Right lobe of liver (tissue), 6 donors: ENCODE measurements around the gene TMEM214. TPM values are rescaled to one million over a fixed set of nuclear protein-coding genes. Genes with fewer than 3 reads are reported as not detected.

Experiments used
- ATAC-seq, 4 donors: fragments of 200-7000 bp; cut with Tn5 transposase; one replicate each; pipeline ENCODE4 v1.9.1; 2020; ENCODE audit warnings: mild to moderate bottlenecking in 4 of 4, moderate library complexity in 4 of 4
- DNase-seq, 3 donors: peaks; one replicate each; pipeline ENCODE4 v3.0.0-alpha.2; 2020
- H3K27ac ChIP-seq, 3 donors: fragments of 200-600 bp; one replicate each; pipeline ENCODE4 v1.8.0; 2022
- H3K27me3 ChIP-seq, 2 donors: fragments of 200-600 bp; one replicate each; pipeline ENCODE4 v1.8.0; 2022
- H3K36me3 ChIP-seq, 4 donors: fragments of 200-600 bp; sonication (generic) in 1 of 4; one replicate each; pipeline versions ENCODE4 v1.5.1 to v1.8.0; 2017 to 2022; ENCODE audit warnings: control low read depth in 1 of 4
- H3K4me1 ChIP-seq, 4 donors: fragments of 200-600 bp; sonication (generic) in 1 of 4; one replicate each; pipeline versions ENCODE4 v1.5.1 to v1.8.0; 2017 to 2022; ENCODE audit warnings: control low read depth in 1 of 4
- H3K4me3 ChIP-seq, 3 donors: fragments of 200-600 bp; one replicate each; pipeline ENCODE4 v1.8.0; 2022
- H3K9me3 ChIP-seq, 4 donors: fragments of 200-600 bp; sonication (generic) in 1 of 4; one replicate each; pipeline versions ENCODE4 v1.5.1 to v1.8.0; 2017 to 2022; ENCODE audit warnings: control low read depth in 1 of 4
- POLR2A ChIP-seq: fragments of 450-650 bp; IDR thresholded peaks from one replicate; pipeline ENCODE4 v1.6.1; 2017; ENCODE audit warnings: antibody characterized with exemption, mild to moderate bottlenecking
- WGBS: methylation state at CpG from one replicate; pipeline ENCODE4 v1.1.6; 2018; ENCODE audit warnings: low coverage, low lambda C conversion rate; ENCODE audit not compliant: insufficient coverage; ENCODE audit errors: missing lambda C conversion rate; 5-methylcytosine and 5-hydroxymethylcytosine counted together
- intact Hi-C, 2 donors: fragments of 100-400 bp; cut with DNase I; formaldehyde crosslinking; loops; one replicate each; pipeline versions ENCODE4 v1.11.2 to v1.14.1; 2022
- total RNA-seq, 6 experiments: library from RNA; depleted of rRNA in 2 of 6; stranded (reverse); fragments of >200 nt in 2 of 6; fragmentation: NEBNext Ultra II Directional in 3 of 6; extraction: Animal tissue kit (Norgen Biotek cat#: 25700) in 3 of 6; gene quantifications; one replicate each; pipeline versions ENCODE4 v1.1.0 to v1.2.4, GENCODE V29; 2016 to 2023
- TF ChIP-seq, protein P1 (sequence below), 4 donors: fragments of 200-600 bp in 3 of 4; fragments of 450-650 bp in 1 of 4; IDR thresholded peaks; one replicate each; pipeline versions ENCODE4 v1.5.1 to v1.8.0; 2016 to 2022; ENCODE audit warnings: antibody characterized with exemption in 4 of 4, mild to moderate bottlenecking in 2 of 4
- donor health status: DM: no; HTN: yes; CAD: no.
- donor health status: DM: no; HTN: no; CAD: no.
- donor health status: DM: no; HTN: no; CAD: no.
- donor health status: DM: no; HTN: yes; CAD: no.
- donor health status: DM: no; HTN: yes; CAD: no.

TMEM214 gene
- total RNA-seq, 6 experiments from 2014 or later: 29.1 to 62.7 (median 50.0) TPM

DNA sequence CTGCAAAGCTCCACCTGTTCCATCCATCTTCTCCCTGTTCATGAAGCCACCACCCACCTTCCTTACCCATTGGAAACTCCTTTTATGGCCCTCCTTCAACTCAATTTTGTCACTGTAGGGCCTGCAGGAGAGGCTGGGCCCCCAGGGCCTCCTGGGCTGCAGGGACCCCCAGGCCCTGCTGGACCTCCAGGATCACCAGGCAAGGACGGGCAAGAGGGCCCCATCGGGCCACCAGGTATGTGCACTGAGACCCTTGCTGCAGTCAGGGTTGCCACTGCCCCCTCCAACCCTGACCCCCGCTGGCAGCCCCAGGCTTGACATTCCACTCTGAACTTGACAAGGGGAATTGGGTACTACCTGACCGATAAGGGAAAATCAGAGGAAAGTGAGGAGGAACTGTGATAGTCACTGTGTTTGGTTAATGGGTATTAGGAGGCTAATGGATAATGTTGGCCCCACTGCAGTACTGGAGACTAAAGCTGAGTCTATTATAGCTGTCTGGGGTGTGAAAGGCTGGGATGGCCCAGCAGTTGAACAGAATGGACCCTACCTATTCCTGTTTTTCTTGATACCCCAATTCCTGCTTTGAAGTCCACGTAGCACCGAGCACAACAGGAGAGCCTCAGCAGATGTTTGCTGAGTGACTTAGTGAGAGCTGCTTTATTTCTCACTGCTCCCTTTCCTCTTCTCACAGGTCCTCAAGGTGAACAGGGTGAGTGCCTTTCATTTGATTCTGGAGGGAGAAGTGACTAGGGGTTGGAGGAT lies 51.7 kb downstream of the TMEM214 start:
- no peak overlapping the region for H3K4me3 ChIP-seq
- no peaks in the 10 kb centered on the region for H3K36me3 ChIP-seq
- H3K27me3 ChIP-seq: no peaks in the 10 kb centered on the region
- H3K4me1 ChIP-seq: peaks cover 0 to 16% (median 5%) of the 10 kb centered on the region in 4 donors
- 93% methylated on average over 3 of the region's 6 CpGs for WGBS
- no peak overlapping the region for H3K27ac ChIP-seq
- DNase-seq (no peak), ATAC-seq (no peak)
- intact Hi-C loops: loop anchor here in 1 of 2 donors (10.0 kb wide), 2 partner anchors 60 to 120 kb away; no protein-coding TSS in a partner anchor
- TF ChIP-seq, protein P1, sequence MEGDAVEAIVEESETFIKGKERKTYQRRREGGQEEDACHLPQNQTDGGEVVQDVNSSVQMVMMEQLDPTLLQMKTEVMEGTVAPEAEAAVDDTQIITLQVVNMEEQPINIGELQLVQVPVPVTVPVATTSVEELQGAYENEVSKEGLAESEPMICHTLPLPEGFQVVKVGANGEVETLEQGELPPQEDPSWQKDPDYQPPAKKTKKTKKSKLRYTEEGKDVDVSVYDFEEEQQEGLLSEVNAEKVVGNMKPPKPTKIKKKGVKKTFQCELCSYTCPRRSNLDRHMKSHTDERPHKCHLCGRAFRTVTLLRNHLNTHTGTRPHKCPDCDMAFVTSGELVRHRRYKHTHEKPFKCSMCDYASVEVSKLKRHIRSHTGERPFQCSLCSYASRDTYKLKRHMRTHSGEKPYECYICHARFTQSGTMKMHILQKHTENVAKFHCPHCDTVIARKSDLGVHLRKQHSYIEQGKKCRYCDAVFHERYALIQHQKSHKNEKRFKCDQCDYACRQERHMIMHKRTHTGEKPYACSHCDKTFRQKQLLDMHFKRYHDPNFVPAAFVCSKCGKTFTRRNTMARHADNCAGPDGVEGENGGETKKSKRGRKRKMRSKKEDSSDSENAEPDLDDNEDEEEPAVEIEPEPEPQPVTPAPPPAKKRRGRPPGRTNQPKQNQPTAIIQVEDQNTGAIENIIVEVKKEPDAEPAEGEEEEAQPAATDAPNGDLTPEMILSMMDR (IDR thresholded peaks at IDR 0.05): no peak
- H3K9me3 ChIP-seq: no peaks in the 10 kb centered on the region

DNA sequence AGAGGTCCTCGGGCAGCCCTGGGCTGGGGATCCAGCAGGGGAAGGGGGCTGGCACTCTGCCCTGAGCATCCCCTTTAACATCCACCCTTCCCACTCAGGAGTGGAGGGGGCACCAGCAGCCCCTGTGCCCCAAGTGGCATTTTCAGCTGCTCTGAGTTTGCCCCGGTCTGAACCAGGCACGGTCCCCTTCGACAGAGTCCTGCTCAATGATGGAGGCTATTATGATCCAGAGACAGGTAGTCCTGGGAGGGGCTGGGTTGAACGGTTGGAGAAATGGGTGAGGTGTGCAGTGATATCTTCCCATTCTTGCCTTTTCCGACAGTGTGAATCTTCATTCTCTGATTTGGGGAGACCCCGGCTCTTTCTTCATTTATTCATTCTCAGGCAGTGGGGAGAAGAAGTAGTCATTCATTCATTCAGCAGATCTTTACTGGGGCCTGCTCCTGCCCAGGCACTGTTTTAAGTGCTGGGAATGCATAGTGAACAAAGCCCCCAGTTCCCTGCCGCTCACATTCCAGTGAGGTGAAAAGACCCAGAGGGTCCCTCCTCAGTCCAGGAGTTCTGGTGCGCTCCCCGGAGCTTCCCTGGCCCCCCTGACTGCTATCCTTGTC lies 52.4 kb downstream of the TMEM214 start:
- peaks cover 0 to 19% (median 6%) of the 10 kb centered on the region in 4 donors for H3K4me1 ChIP-seq
- no peaks in the 10 kb centered on the region for H3K9me3 ChIP-seq
- H3K36me3 ChIP-seq: no peaks in the 10 kb centered on the region
- no peak for TF ChIP-seq POLR2A
- TF ChIP-seq, protein P1 (IDR thresholded peaks at IDR 0.05): no peak
- intact Hi-C loops: loop anchor here in 1 of 2 donors (10.0 kb wide), 2 partner anchors 60 to 120 kb away; no protein-coding TSS in a partner anchor
- DNase-seq (peak in 1 of 3 donors; percentile 26), ATAC-seq (no peak)
- 44% methylated on average over 9 of the region's 10 CpGs for WGBS
- H3K4me3 ChIP-seq: peak overlapping the region in 2 of 3 donors; percentile 64 to 77
- H3K27me3 ChIP-seq: no peaks in the 10 kb centered on the region
- peak overlapping the region in 2 of 3 donors; percentile 59 to 80 for H3K27ac ChIP-seq

DNA sequence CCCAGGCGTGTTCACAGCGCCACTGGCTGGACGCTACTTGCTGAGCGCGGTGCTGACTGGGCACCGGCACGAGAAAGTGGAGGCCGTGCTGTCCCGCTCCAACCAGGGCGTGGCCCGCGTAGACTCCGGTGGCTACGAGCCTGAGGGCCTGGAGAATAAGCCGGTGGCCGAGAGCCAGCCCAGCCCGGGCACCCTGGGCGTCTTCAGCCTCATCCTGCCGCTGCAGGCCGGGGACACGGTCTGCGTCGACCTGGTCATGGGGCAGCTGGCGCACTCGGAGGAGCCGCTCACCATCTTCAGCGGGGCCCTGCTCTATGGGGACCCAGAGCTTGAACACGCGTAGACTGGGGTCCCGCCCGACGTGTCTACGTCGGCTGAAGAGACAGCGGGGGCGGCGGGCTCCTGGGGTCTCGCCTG lies 52.9 kb downstream of the TMEM214 start:
- TF ChIP-seq, protein P1 (IDR thresholded peaks at IDR 0.05): peak; percentile 29 to 53 (median 52)
- TF ChIP-seq POLR2A: no peak
- peak; percentile 84 to 87 (median 86) for DNase-seq
- H3K4me3 ChIP-seq: peak overlapping the region; percentile 52 to 77 (median 64)
- peak; percentile 43 to 52 (median 46) for ATAC-seq
- no peaks in the 10 kb centered on the region for H3K27me3 ChIP-seq
- no peaks in the 10 kb centered on the region for H3K36me3 ChIP-seq
- no peaks in the 10 kb centered on the region for H3K9me3 ChIP-seq
- WGBS: 0% methylated on average over 6 of the region's 38 CpGs
- intact Hi-C loops: loop anchor here in 1 of 2 donors (10.0 kb wide), 2 partner anchors 61 to 121 kb away; no protein-coding TSS in a partner anchor
- H3K4me1 ChIP-seq: peaks cover 0 to 24% (median 7%) of the 10 kb centered on the region in 4 donors
- H3K27ac ChIP-seq: peak overlapping the region; percentile 59 to 80 (median 75)

DNA sequence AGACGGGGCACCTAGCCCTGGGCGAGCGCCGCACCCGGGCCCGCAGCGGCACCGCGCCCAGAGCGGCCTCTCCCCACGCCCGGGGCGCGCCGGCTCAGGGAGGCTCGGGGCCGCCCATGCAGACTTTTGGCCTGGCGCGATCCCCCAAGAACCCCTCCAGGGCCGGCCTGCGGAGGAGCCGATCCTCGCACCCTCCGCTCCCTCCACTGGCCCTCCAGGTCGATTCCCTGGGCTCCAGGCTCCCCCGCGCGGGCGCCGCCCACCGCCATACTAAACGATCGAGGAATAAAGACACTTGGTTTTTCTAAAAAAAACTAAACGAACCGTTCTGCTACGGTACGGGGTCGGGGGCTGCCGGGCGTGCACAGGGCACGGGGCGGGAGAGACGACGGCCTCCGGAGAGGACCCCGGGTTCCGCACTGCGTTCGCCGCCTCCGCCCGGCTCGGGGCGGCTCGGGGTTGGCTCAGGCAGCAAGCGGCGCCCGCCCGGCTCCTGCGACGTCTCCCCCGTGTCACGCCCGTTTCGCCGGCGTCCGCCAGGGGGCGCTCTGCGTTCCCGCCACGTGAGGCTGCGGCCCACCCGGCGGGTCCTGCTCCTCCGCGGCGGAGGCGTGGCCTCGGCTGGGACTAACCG lies 53.4 kb downstream of the TMEM214 start:
- peak; percentile 67 to 86 (median 78) for ATAC-seq
- H3K36me3 ChIP-seq: no peaks in the 10 kb centered on the region
- H3K4me3 ChIP-seq: peak overlapping the region; percentile 52 to 77 (median 64)
- H3K9me3 ChIP-seq: no peaks in the 10 kb centered on the region
- no peaks in the 10 kb centered on the region for H3K27me3 ChIP-seq
- TF ChIP-seq POLR2A: peak; percentile 58
- TF ChIP-seq, protein P1 (IDR thresholded peaks at IDR 0.05): peak; percentile 87 to 98 (median 93)
- peaks cover 0 to 30% (median 7%) of the 10 kb centered on the region in 4 donors for H3K4me1 ChIP-seq
- intact Hi-C loops: loop anchor here in 1 of 2 donors (10.0 kb wide), 2 partner anchors 61 to 121 kb away; no protein-coding TSS in a partner anchor
- H3K27ac ChIP-seq: peak overlapping the region; percentile 59 to 80 (median 75)
- 0% methylated on average over 4 of the region's 81 CpGs for WGBS
- DNase-seq: peak; percentile 96 to 97 (median 97)
